ENCODE data around the gene TOB1. TPM values are rescaled to one million over a fixed set of nuclear protein-coding genes. Genes with fewer than 3 reads are reported as not detected.

TOB1 gene
- total RNA-seq, 1 donor from 2014 or later: 101 TPM

DNA sequence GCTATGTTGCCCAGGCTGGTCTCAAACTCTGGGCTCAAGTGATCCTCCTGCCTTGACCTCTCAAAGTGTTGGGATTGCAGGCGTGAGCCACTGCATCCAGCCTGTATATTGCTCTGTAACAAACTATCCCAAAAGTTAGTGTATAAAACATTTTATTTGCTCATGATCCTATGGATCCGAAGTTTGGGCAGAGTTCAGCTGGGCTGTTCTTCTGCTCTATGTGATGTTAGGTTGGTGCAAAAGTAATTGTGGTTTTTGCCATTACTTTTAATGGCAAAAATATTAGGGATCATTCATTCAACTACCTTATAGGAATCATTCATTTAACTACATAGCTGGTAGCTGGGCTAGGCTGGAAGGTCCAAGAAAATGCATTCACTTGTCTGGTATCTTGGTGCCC is 43.6 kb downstream of the TOB1 start:
- H3K4me3 ChIP-seq: no peak overlapping the region
- H3K36me3 ChIP-seq: no peaks in the 10 kb centered on the region
- intact Hi-C loops (cut with micrococcal nuclease): no loop called here
- no peak overlapping the region for H3K27ac ChIP-seq (replicated peaks)
- H3K27me3 ChIP-seq (ENCODE audit: low read depth): no peaks in the 10 kb centered on the region
- no peak for DNase-seq
- TF ChIP-seq, protein P1, sequence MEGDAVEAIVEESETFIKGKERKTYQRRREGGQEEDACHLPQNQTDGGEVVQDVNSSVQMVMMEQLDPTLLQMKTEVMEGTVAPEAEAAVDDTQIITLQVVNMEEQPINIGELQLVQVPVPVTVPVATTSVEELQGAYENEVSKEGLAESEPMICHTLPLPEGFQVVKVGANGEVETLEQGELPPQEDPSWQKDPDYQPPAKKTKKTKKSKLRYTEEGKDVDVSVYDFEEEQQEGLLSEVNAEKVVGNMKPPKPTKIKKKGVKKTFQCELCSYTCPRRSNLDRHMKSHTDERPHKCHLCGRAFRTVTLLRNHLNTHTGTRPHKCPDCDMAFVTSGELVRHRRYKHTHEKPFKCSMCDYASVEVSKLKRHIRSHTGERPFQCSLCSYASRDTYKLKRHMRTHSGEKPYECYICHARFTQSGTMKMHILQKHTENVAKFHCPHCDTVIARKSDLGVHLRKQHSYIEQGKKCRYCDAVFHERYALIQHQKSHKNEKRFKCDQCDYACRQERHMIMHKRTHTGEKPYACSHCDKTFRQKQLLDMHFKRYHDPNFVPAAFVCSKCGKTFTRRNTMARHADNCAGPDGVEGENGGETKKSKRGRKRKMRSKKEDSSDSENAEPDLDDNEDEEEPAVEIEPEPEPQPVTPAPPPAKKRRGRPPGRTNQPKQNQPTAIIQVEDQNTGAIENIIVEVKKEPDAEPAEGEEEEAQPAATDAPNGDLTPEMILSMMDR (IDR thresholded peaks at IDR 0.05; ENCODE audit: borderline replicate concordance): no peak
- no peaks in the 10 kb centered on the region for H3K9me3 ChIP-seq (replicated peaks)
- H3K4me1 ChIP-seq: peaks cover under 1% of the 10 kb centered on the region

DNA sequence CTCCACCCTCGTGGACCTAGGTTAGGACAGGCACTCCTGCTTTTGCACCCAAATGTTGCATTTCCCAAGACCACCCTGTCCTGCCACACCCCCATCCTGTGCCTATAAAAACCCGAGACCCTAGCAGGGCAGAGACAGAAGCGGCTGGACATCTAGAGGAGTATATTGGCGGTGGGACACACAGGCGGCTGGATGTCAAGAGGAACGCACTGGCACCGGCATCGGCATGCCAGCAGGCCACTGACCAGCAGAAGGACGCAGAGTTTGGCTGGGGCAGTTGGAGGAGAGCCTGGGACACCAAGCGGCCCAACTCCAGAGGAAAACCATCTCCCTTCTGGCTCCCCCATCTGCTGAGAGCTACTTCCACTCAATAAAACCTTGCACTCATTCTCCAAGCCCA is 45.5 kb downstream of the TOB1 start:
- H3K9me3 ChIP-seq (replicated peaks): no peaks in the 10 kb centered on the region
- TF ChIP-seq, protein P1 (IDR thresholded peaks at IDR 0.05; ENCODE audit: borderline replicate concordance): no peak
- H3K27ac ChIP-seq (replicated peaks): no peak overlapping the region
- H3K4me3 ChIP-seq: no peak overlapping the region
- DNase-seq: no peak
- intact Hi-C loops (cut with micrococcal nuclease): no loop called here
- peaks cover 8% of the 10 kb centered on the region for H3K4me1 ChIP-seq
- H3K36me3 ChIP-seq: no peaks in the 10 kb centered on the region
- peaks cover 10% of the 10 kb centered on the region for H3K27me3 ChIP-seq (ENCODE audit: low read depth)

- H3K4me1 ChIP-seq: peaks cover 8% of the 10 kb centered on the region
- H3K36me3 ChIP-seq: no peaks in the 10 kb centered on the region
- intact Hi-C loops (cut with micrococcal nuclease): no loop called here
- H3K9me3 ChIP-seq (replicated peaks): no peaks in the 10 kb centered on the region
- H3K27me3 ChIP-seq (ENCODE audit: low read depth): peaks cover 10% of the 10 kb centered on the region
- H3K27ac ChIP-seq (replicated peaks): no peak overlapping the region
- DNase-seq: no peak
- H3K4me3 ChIP-seq: no peak overlapping the region
- TF ChIP-seq, protein P1 (IDR thresholded peaks at IDR 0.05; ENCODE audit: borderline replicate concordance): no peak
Measured at GRCh38 chr17:50818921-50819657, 47.1 kb downstream of the TOB1 start.

DNA sequence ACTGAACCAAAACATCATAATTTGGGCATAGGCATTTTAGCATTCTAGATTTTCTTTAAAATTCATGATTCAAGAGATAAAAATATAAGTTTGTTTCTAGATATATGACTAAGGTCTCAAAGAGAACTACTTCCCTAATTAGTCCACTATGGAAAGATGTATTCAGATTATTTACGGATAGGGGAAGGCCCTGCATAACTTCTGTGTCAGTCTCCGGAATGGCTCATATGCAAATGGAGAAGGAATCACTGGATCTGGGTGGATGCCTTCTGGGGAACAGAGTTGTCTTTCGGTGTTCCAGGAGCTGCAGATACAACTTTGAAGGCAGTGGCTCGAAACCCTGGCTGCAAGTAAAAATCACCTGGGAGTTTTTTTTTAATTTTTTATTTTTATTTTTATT is 47.9 kb downstream of the TOB1 start:
- no peak for DNase-seq
- TF ChIP-seq, protein P1 (IDR thresholded peaks at IDR 0.05; ENCODE audit: borderline replicate concordance): no peak
- no peak overlapping the region for H3K27ac ChIP-seq (replicated peaks)
- no peaks in the 10 kb centered on the region for H3K36me3 ChIP-seq
- H3K27me3 ChIP-seq (ENCODE audit: low read depth): peaks cover 10% of the 10 kb centered on the region
- H3K4me3 ChIP-seq: no peak overlapping the region
- H3K4me1 ChIP-seq: peaks cover 8% of the 10 kb centered on the region
- intact Hi-C loops (cut with micrococcal nuclease): no loop called here
- no peaks in the 10 kb centered on the region for H3K9me3 ChIP-seq (replicated peaks)

- Histone ChIP-seq H3K27ac (replicated peaks) (no peak overlapping the region), H3K4me1 (peaks cover 8% of the 10 kb centered on the region), H3K27me3 (ENCODE audit: low read depth) (peaks cover 10% of the 10 kb centered on the region), H3K36me3 (no peaks in the 10 kb centered on the region), H3K4me3 (no peak overlapping the region), H3K9me3 (replicated peaks) (no peaks in the 10 kb centered on the region)
- TF ChIP-seq, protein P1 (IDR thresholded peaks at IDR 0.05; ENCODE audit: borderline replicate concordance): no peak
- intact Hi-C loops (cut with micrococcal nuclease): no loop called here
- no peak for DNase-seq
Measured at GRCh38 chr17:50817838-50818237, 48.3 kb downstream of the TOB1 start.
